Activated CD4-positive, alpha-beta T cell treated with anti-CD3 and anti-CD28 coated beads for 48 hours (primary cell): Measurements from ENCODE around the gene TM9SF1.

Experiments used
- DNase-seq: peaks from one replicate; pipeline ENCODE4 v3.0.0-alpha.2; 2020

The TM9SF1 gene, protein sequence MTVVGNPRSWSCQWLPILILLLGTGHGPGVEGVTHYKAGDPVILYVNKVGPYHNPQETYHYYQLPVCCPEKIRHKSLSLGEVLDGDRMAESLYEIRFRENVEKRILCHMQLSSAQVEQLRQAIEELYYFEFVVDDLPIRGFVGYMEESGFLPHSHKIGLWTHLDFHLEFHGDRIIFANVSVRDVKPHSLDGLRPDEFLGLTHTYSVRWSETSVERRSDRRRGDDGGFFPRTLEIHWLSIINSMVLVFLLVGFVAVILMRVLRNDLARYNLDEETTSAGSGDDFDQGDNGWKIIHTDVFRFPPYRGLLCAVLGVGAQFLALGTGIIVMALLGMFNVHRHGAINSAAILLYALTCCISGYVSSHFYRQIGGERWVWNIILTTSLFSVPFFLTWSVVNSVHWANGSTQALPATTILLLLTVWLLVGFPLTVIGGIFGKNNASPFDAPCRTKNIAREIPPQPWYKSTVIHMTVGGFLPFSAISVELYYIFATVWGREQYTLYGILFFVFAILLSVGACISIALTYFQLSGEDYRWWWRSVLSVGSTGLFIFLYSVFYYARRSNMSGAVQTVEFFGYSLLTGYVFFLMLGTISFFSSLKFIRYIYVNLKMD

GRCh38 chr14:24195186-24196070 lies at the start of gene TM9SF1:
TM9SF1 (minus strand) TSS chr14:24195441; CDS start chr14:24195019, 422 bp downstream.
- peak; percentile 90 for DNase-seq

DNA sequence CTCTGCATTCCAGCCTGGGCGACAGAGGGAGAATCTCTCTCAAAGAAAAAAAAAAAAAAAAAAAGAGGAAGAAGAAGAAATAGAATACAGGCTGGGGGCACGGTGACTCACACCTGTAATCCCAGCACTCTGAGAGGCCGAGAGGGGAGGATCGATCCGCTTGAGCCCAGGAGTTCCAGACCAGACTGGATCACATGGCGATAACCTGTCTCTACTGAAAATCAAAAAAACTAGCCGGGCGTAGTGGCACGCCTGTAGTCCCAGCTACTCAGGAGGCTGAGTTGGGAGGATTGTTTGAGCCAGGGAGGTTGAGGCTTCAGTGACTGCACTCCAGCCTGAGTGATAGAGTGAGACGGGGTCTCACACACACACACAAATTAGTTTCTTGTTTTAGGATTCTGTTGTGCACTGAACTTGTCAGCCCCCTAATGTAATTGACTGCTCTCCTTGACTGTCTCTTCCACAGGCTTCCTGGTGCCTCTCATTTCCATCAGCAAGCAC lies 48.1 kb upstream of the TM9SF1 start:
- no peak for DNase-seq

GRCh38 chr14:24241829-24242443 lies 46.7 kb upstream of the TM9SF1 start:
- peak; percentile 96 for DNase-seq

- DNase-seq, result no peak
Measured at GRCh38 chr14:24240110-24240918, 45.1 kb upstream of the TM9SF1 start.

- DNase-seq, result no peak
Measured at GRCh38 chr14:24238527-24239037, 43.3 kb upstream of the TM9SF1 start.

- DNase-seq, result peak; percentile 22
Measured at GRCh38 chr14:24238123-24238522, 42.9 kb upstream of the TM9SF1 start.

- DNase-seq, result no peak
Measured at GRCh38 chr14:24237463-24237955, 42.3 kb upstream of the TM9SF1 start.

DNA sequence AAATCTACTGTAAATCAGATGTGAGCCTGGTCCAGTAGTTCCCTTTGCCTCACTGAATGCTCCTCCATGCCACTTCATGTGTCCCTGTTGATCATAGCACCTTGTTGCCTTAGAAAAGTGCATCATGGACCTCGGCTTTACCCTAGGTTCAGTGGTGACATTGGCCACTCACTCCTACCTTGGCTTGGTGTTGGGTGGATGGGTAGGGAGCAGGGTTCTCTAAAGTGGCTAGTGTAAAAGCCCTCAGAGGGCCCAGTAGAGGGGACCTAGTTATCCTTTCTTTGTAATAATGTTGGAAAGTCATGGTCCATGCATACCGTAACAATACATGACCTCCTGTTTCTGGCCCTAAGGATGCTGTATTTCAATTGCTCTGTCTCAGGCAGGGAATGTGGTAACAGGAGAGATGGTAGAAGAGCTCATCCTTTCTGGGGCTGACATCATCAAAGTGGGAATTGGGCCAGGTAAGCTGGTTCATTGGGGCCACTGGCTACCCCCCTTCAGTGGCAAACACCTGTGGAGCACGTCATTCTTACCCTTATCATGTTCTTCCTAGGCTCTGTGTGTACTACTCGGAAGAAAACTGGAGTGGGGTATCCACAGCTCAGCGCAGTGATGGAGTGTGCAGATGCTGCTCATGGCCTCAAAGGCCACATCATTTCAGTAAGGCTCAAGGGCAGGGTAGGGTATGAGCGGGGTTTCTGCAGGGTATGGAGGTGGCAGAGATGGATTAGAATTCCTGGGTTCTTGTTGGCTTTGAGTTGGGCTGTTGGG lies 41.6 kb upstream of the TM9SF1 start:
- DNase-seq, result no peak

DNA sequence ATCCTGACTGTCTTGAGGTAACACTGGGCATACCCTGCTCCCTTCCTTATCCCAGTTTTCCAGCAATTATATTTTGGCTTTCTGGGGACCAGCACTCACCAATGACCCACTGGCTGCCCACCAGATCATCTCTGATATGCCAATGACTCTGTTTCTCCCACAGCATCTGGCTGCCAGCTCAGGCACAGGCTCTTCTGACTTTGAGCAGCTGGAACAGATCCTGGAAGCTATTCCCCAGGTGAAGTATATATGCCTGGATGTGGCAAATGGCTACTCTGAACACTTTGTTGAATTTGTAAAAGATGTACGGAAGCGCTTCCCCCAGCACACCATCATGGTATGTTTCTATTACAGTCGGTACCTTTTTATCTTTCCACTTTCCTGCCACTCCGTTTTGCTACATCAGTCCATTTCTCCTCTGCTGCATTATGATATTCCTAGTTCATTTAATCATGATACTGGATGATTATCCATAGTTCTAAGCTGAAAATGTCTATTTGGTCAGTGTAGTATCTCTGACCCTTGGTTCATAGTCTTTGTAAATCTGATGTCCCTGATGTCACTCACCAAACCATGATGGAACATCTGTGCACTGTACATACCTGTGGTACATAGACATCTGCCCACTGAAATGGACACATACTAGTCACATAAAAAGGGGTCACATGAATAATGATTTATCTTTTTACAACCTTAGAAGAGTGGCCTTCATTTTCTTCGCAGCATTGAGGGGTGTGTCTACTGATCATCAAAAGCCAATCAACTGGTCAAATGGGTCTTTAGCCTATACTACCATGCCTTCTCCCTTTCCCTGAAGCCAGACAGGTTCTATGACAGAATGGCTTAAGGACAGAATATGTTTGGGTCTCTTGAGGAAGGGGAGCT lies 40.8 kb upstream of the TM9SF1 start:
- no peak for DNase-seq

DNA sequence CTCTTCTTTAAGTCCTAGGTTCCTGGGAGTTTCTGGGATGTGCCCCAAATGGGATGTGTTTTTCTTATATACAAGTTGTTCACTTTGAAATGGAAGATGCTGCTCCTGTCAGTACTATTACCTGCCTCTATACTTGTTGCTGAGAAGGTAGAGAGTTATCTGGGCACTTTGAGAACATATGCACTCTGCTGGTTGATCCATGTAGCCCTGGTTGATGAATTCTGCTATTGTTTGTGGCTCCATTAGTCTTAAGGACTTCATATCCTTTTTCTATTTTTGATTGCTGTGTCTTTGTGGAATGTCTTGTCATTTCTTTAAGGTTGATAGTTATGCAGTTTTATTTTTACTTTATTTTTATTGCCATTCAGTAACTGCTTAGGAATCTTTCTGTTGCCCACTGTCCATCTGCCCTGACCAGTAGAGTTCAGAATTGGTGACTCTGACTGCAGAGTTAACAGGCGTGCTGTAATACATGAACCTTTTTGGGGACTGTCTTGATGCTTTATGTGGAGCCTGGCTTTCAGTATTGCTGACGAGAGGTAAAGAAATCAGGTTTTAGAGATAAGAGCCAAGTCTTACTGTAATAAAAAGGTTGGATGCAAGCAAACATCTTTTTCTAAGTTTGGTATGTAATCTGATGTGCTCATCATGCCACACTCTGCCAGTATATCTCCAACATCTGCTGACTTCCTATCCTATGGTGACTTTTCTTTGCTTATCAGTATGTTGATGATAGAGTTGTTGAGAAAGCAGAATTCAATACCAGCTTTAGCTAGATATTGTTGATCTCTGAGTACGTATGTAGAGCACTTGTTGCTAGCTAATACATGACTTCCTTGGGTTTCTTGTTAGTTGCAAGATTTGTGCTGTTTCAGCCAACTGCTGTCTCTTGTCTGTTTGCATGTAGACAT lies 39.1 kb upstream of the TM9SF1 start:
- no peak for DNase-seq

DNA sequence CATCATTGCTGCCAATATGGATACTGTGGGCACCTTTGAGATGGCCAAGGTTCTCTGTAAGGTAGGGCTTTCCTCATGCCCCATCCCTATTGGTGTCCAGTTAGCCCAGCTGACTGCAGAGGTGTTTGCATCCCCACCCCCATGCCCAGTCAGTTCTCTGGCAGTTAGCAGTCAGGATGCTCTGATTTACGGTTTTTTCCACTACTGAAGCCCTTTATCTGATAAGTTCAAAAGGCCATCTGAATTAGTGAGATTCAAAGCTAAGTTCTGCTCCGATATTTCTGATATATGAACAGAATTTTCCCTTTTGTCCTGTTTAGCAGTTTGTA lies 38.3 kb upstream of the TM9SF1 start:
- peak; percentile 34 for DNase-seq

DNA sequence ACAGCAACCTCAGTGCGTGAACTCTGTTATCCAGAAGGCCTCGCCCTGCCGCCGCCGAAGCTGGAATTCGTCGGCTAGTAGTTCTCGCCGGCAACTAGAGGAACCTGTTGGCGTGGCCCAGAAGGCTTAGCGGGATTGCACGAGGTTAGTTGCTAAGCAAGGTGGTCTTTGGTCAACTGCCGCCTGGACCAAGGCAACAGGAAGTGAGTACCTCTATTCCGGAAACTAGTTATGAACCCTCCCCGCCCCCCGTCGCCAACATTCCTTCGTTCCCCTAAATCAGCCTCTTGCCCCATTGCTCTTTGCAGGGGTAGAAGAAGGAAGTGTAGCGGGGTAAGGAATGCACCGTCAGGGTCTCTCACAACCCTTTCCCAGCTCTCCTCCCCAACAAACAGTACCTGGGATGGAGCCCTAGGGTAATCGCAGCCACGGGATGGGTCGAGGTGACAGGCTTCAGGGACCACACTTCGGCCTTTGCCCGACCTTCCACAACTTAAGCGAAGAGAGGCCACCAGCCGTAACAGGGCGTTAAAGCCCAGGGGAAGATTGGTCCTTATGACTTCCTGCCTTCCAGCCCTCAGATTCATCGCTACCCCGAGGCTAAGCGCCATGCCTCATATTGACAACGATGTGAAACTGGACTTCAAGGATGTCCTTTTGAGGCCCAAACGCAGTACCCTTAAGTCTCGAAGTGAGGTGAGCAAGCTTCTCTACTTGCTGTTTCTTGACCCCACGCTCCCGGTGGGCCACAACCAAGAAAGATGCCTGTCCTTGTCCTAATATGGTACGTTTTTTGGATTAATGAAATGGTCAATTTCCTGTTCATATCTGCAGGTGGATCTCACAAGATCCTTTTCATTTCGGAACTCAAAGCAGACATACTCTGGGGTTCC lies 37.6 kb upstream of the TM9SF1 start, which contains the start of gene GMPR2:
Gene GMPR2, plus strand, starts transcription at position 285 of the 893 bp plus-strand sequence. Its CDS starts 325 bp downstream, at position 610.
- DNase-seq, result peak; percentile 22

GRCh38 chr14:24232121-24232644 lies 36.9 kb upstream of the TM9SF1 start, which contains the start of gene NEDD8:
NEDD8 (minus strand) TSS chr14:24232367; CDS start chr14:24232267, 100 bp downstream.
- peak; percentile 96 for DNase-seq

DNA sequence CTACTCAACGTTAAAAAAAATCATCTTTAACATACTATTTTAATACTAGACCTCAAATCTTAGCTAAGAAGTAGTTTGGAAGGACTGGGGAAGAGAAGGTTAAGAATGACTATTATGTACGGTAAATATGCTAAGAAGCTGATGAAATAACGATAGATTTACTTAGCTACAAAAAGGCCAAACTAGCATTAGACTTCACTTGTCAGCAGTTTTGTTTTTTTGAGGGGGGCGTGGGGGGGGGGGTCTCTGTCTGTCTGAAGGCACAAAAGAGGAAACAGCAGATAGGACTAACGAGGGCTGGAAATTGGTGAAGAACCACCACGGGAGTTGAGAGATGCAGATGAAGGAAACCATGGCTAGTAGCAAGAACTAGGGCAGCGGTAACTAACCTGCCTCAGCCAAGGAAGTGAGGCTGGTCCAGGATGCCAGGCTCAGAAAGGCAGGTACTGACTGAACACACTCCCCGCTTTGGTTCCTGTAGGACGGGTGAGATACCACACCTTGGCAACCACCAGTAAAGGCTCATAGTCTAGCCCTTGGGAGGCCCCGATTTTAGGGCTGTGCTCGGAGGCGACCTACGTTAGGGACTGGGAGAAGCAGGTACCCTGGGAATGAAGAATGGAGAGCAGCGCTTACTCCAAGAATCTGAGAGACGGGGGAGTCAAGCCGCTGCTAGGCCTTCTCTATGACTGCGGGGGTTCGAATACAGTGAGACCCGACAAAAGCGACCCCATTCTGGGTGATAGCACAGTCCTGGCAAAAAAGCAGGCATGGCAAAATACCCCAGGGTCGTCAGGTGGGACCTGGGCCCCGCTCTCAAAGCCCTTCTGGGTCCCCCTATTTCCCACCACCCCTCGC lies 36.3 kb upstream of the TM9SF1 start:
- peak; percentile 46 for DNase-seq

- DNase-seq, result no peak
Measured at GRCh38 chr14:24228902-24229301, 33.7 kb upstream of the TM9SF1 start.

DNA sequence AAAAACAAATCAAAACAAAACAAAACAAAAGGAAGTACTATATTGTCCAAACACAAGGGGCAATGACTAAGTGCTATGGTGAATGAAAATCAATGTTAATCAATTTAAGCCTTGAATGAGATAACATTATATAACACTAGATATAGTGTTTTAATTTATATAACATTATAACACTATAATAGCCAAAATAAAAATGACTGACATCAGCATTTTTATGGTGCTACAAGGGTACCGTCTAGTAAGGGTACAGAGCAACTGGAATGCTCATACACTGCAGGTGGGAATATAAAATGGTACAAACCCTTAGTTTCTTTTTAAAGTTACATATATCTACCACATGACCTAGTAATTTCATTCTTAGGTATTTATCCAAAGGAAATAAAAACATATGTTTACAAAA lies 31.2 kb upstream of the TM9SF1 start:
- DNase-seq, result no peak
